Muscle of leg (tissue), 11 donors: Measurements from ENCODE around the gene HS6ST1. TPM values are rescaled to one million over a fixed set of nuclear protein-coding genes. Genes with fewer than 3 reads are reported as not detected.

ENCODE experiments used
- DNase-seq: peaks from one replicate; pipeline ENCODE4 v3.0.0; 2013
- H3K27ac ChIP-seq: one replicate; pipeline ENCODE4 v1.5.1; 2013; ENCODE audit warnings: mild to moderate bottlenecking, low read length, control low read depth
- H3K27me3 ChIP-seq: one replicate; pipeline ENCODE4 v1.6.1; 2013; ENCODE audit warnings: low read length; ENCODE audit not compliant: control insufficient read depth, insufficient read depth
- H3K36me3 ChIP-seq: one replicate; pipeline ENCODE4 v1.6.1; 2013; ENCODE audit warnings: low read length; ENCODE audit not compliant: control insufficient read depth, insufficient read depth
- H3K4me1 ChIP-seq: one replicate; pipeline ENCODE4 v1.6.1; 2013; ENCODE audit warnings: low read length; ENCODE audit not compliant: control insufficient read depth, insufficient read depth
- H3K4me3 ChIP-seq: one replicate; pipeline ENCODE4 v1.5.1; 2013; ENCODE audit warnings: low read length, control low read depth
- H3K9me3 ChIP-seq: replicated peaks from 2 replicates; pipeline ENCODE4 v1.6.1; 2013; ENCODE audit warnings: low read depth, low read length; ENCODE audit not compliant: control insufficient read depth
- WGBS: methylation state at CpG from one replicate; pipeline ENCODE4 v1.1.5; 2013; ENCODE audit warnings: missing lambda C conversion rate; ENCODE audit not compliant: insufficient coverage; 5-methylcytosine and 5-hydroxymethylcytosine counted together
- polyA plus RNA-seq, 8 donors: library from polyadenylated mRNA; unstranded; fragments of 120-200 nt; gene quantifications; one replicate each; pipeline versions ENCODE4 v1.2.1 to v1.2.3, GENCODE V29; 2013; ENCODE audit warnings: inconsistent platforms in 1 of 8, low replicate concordance in 1 of 8; ENCODE audit not compliant: insufficient read length in 8 of 8, insufficient read depth in 1 of 8
- total RNA-seq: library from RNA; stranded (reverse); fragments of 120-200 nt; gene quantifications from one replicate; pipeline ENCODE4 v1.2.4, GENCODE V29; 2013

The HS6ST1 gene
- total and polyA plus RNA-seq, 9 donors: 21.8 to 39.8 (median 29.6) TPM

DNA sequence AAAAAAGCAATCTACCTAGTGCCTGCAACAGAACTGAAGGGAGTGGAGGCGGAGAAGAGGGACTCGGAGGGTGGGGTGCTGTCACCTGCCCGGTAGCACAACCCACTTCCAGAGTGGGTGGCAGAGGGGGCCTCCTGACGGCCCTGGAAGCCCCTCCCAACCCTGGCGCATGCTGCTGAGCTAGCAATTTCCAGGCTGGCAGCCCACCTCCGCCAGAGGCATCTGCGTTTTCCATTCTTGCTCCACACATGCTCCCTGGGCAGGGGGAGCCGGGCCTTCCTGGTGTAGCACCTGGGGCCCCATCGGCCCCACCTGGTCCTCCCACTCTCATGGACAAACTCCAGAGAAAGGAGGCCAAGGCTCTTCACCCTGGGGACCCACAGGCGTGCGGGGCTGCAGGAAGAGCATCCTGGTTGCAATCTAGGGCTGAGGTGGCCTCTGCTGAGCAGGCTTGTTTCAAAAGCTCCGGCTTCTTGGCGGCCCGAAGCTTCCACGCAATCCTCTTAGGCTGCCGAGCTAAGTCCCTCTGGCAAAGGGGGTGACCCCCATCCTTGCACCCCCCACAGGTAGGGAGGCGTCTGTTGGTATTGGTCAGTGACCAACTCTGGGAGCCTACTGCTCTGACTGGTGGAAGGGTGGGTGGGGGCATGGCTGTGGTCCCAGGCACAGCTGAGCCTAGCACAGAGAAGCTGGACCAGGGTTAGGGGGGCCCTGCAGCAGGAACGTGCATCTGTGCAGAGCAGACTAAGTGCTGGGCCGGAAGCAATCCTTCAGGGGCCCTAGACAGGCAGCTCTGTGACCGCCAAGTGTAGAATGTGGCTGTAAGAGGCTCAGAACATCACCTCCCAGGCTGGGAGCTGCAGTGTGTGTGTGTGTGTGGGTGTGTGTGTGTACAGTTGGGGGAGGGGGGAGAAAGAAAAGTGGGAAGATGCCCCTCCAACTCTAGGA, 2.6 kb downstream of the HS6ST1 start:
- peaks cover 11% of the 10 kb centered on the region for H3K36me3 ChIP-seq
- WGBS: 19% methylated on average over 16 of the region's 20 CpGs
- H3K4me1 ChIP-seq: peaks cover 53% of the 10 kb centered on the region
- peaks cover 4% of the 10 kb centered on the region for H3K27me3 ChIP-seq
- H3K9me3 ChIP-seq: no peaks in the 10 kb centered on the region
- no peak overlapping the region for H3K27ac ChIP-seq
- DNase-seq: peak; percentile 77
- peak overlapping the region; percentile 79 for H3K4me3 ChIP-seq

DNA sequence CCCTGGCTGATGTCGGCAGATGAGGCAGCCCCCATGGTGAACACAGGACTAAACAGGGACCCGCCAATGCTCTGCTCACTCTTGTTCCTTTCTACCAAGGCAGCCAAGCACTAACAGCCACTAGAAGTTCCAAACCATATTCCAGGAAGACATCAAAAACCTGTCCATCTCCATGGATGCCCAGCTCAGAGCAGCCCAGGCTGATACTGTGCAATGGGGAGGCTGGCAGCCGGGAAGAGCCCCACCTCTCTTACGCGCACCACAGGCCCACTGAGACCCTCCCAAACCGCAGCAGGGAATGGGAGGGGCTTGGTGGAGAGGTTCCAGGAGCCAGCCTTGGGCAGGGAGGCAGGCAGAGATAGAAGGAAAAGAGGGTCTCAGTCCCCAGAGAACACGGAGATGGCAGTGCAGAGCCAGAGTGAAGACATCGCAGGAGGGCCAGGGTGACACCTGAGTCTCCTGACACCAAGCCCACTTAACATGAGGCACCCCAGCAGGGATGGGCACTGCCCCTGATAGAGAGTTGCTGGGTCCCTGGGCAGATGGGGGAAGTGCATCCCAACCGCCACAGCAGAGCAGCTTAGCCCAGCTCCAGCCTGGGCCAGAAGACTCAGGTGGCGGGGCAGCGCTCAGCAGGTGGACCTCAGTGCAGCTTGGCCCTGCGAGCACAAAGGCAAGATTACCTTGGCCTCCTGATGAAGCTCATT, 3.4 kb downstream of the HS6ST1 start:
- DNase-seq: peak; percentile 6
- Histone ChIP-seq H3K27ac (no peak overlapping the region), H3K4me3 (no peak overlapping the region), H3K4me1 (peaks cover 59% of the 10 kb centered on the region), H3K36me3 (peaks cover 11% of the 10 kb centered on the region), H3K27me3 (peaks cover 4% of the 10 kb centered on the region), H3K9me3 (no peaks in the 10 kb centered on the region)
- WGBS: 54% methylated on average over 6 of the region's 12 CpGs

DNA sequence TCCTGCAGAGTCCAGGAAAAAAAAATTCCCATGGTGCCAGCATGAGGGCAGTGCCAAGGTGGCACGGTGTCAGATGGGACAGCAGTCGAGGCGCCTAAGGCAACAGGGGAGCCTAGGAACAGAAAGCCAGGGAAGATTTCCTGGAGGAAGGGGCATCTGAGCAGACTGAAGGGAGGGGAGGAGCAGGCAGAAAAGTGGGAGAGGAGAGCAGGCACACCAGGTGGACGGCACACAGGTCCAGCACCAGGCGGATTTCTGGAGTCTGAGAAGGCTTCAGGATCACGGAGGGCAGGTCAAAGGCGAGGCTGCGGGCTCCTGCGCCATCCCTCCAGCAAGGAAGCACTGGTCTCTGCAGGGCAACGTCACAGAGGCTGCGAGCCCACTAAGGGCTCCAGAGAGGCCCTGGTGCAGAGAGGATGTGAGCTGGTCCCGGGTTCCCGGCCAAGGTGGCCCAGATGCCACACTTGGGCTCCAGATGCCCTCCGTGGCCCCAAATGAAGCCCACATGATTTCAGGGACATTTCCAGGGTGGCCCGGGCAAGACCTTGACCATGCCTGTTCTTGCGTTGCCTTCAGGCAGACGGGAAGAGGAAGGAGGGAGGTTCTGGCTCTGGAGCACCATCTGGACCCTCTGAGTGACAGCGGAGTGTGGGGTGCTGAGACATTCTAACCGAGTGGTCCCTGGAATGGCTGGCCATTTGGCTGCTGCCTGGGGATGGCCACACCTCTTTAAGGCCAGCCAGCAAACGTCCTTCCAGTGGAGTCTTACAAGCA, 4.1 kb downstream of the HS6ST1 start:
- H3K9me3 ChIP-seq: no peaks in the 10 kb centered on the region
- H3K36me3 ChIP-seq: peaks cover 11% of the 10 kb centered on the region
- H3K4me1 ChIP-seq: peaks cover 65% of the 10 kb centered on the region
- H3K27ac ChIP-seq: no peak overlapping the region
- 83% methylated on average over 20 of the region's 20 CpGs for WGBS
- H3K27me3 ChIP-seq: peaks cover 4% of the 10 kb centered on the region
- H3K4me3 ChIP-seq: no peak overlapping the region
- peak; percentile 3 for DNase-seq

DNA sequence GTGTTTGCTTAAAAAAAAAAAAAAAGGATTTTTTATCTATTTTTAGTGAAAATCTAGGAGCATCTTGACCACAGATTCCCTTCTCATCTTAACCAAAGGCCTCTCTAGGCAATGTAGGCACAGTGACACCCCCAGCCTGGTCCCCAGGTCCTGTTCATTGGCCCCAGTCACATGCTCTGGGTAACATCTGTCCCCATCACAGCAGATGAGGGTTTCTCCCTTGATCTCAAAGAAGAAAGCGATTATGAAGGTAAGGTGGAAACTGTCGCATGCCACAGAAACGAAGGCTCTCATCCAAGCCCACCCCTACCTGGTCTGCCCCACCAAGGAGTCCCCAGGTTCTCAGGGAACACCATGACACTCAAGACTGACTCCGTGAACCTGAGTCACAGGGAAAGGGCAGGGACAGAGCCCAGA, 4.7 kb downstream of the HS6ST1 start:
- Histone ChIP-seq H3K4me1 (peaks cover 67% of the 10 kb centered on the region), H3K4me3 (no peak overlapping the region), H3K27me3 (peaks cover 4% of the 10 kb centered on the region), H3K27ac (no peak overlapping the region), H3K9me3 (no peaks in the 10 kb centered on the region), H3K36me3 (peaks cover 11% of the 10 kb centered on the region)
- DNase-seq: peak; percentile 0
- 63% methylated on average over 1 of the region's 4 CpGs for WGBS

DNA sequence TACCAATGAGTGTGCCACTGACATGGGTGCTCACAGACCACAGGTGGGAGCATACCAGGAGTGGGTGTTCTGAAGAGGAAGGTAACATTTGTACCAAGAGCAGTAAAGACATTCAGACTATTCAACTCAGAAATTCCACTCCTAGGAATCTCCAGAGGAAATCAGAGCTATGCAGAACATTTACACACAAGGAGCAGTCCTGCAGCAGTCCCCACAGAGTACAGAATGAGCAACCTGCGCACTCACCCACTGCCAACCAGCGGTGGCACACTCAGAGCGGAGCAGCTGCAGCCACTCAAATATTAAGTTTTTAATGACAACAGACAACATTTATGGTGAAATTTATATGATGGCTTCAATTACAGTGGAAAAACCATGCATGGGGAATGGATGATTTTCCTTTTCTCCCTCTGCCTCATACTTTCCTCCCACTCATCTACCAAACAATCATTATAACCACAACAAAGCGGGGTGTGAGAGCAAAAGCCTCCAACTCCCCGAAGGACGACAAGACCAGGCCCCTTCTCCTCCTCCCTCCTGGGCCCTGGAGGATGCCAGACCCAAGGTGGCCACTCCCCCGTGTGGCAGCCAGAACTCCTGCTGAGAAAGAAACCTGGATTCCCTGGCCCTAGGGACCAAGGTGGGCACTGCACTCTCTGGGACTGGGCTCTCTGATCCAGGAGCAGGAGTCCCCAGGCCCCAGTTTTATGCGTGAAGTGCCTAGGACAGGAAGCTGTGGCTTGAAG, 5.4 kb downstream of the HS6ST1 start:
- WGBS: 37% methylated on average over 4 of the region's 8 CpGs
- peaks cover 4% of the 10 kb centered on the region for H3K27me3 ChIP-seq
- peak; percentile 28 for DNase-seq
- peaks cover 74% of the 10 kb centered on the region for H3K4me1 ChIP-seq
- no peaks in the 10 kb centered on the region for H3K9me3 ChIP-seq
- no peak overlapping the region for H3K27ac ChIP-seq
- peaks cover 11% of the 10 kb centered on the region for H3K36me3 ChIP-seq
- no peak overlapping the region for H3K4me3 ChIP-seq

DNA sequence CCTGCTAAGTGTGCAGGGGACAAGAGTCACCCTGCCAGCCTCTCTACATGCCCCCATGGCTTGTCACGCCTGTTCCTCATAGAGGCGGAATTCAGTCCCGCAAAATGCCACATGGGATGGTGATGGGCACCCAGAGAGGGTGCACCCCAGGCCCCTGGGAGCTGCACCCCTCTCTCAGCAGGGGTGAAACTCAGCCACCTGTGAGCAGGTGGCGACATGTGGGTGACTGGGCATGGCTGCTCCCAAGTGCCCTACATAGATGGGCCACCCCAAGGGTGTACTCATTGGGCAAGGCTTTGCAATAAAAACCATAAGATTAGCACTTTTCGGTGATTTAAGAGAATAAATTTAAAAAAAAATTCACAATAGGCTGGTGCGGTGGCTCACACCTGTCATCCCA, 6.3 kb downstream of the HS6ST1 start:
- Histone ChIP-seq H3K27ac (no peak overlapping the region), H3K4me3 (no peak overlapping the region), H3K36me3 (peaks cover 11% of the 10 kb centered on the region), H3K4me1 (peaks cover 79% of the 10 kb centered on the region), H3K27me3 (peaks cover 2% of the 10 kb centered on the region), H3K9me3 (no peaks in the 10 kb centered on the region)
- WGBS: 96% methylated on average over 4 of the region's 6 CpGs
- peak; percentile 0 for DNase-seq

DNA sequence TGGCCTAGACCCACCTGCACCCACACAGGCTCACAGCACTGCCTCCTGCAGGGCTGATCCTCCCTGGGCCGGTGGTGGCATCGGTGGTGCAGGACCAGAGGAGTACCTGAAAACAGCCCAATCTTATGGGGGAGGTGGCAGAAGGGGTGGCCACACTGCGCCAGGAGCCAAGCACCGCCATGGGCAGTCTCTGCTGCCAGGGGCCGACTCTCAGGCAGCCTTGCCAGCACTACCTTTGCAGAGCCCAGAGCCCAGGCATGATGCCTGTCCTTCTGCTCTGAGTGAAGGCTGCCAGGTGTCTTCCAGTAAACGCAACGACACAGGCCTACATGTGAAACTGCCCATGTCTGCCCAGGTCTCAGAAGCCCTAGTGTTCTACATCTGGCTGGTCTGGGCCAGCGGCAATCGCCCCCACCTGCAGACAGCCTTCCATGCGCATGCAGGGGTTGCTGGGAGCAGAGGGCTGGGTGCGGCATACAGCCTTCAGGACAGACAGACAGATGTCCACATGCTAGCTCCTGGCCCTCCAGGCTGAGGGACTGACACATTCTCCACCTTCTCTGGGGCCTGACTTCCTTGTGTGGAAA, 6.8 kb downstream of the HS6ST1 start:
- DNase-seq: peak; percentile 1
- Histone ChIP-seq H3K4me3 (no peak overlapping the region), H3K4me1 (peaks cover 79% of the 10 kb centered on the region), H3K36me3 (peaks cover 11% of the 10 kb centered on the region), H3K27ac (no peak overlapping the region), H3K27me3 (no peaks in the 10 kb centered on the region), H3K9me3 (no peaks in the 10 kb centered on the region)
- WGBS: 86% methylated on average over 11 of the region's 11 CpGs

DNA sequence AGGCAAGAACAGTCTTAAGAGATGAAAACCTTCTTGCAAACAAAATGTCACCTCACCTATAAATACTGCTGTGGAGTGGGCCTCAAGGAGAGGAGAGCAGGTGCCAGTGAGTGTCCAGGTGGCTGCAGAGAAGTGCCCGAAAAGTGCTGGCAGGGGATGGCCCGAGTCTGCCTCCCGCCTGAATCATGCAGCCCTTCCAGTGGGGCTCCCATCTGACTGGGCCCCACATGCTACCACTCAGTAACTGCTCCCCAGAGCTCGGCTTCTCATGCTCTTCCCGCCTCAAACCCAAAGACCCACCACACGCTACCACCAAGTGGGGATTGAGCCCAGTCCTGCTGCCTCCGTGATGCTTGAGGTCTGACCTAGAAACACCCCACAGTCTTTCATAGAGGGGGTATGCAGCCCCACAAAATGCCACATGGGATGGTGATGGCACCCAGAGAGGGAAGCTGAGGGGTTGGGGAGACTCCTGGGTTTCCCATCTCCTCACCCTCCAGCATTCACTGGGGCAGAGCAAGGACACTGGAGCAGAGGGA, 7.4 kb downstream of the HS6ST1 start:
- H3K4me3 ChIP-seq: no peak overlapping the region
- H3K36me3 ChIP-seq: peaks cover 11% of the 10 kb centered on the region
- WGBS: 66% methylated on average over 4 of the region's 7 CpGs
- H3K27ac ChIP-seq: no peak overlapping the region
- no peaks in the 10 kb centered on the region for H3K9me3 ChIP-seq
- peaks cover 79% of the 10 kb centered on the region for H3K4me1 ChIP-seq
- H3K27me3 ChIP-seq: no peaks in the 10 kb centered on the region
- peak; percentile 1 for DNase-seq

DNA sequence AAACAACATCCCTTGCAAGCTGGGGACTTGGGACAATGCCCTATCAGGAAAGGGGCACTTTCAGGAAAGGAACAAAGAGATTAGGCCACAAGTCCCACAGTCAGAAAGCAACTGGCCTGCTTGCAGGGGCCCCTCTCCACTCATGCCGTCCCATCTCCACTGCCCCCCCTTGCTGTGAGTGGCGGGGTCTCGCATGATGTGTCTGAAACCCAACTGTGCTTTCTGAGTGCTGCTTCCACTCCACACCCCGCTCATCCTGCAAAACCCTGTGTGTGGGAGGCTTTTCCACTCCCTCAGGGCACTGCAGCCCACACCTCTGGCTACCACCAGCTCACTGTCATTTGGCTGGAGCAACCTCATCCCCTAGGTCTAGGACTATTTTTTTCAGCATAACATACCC, 7.9 kb downstream of the HS6ST1 start:
- Histone ChIP-seq H3K9me3 (no peaks in the 10 kb centered on the region), H3K4me3 (no peak overlapping the region), H3K4me1 (peaks cover 79% of the 10 kb centered on the region), H3K36me3 (peaks cover 8% of the 10 kb centered on the region), H3K27ac (no peak overlapping the region), H3K27me3 (no peaks in the 10 kb centered on the region)
- 20% methylated on average over 1 of the region's 4 CpGs for WGBS
- DNase-seq: peak; percentile 8
